GM12875 (cell line): ENCODE data around the gene EPB41L3.

Experiments used
- H3K4me3 ChIP-seq: one replicate; pipeline ENCODE4 v1.5.1; 2011; ENCODE audit warnings: low read depth, low read length, control low read depth
- TF ChIP-seq, protein P1 (sequence below): IDR thresholded peaks from 2 replicates; pipeline ENCODE4 v1.5.1; 2011; ENCODE audit warnings: low read depth, mild to moderate bottlenecking, control low read depth, inconsistent platforms, low read length, moderate library complexity, borderline replicate concordance; ENCODE audit not compliant: insufficient read depth

The EPB41L3 gene

DNA sequence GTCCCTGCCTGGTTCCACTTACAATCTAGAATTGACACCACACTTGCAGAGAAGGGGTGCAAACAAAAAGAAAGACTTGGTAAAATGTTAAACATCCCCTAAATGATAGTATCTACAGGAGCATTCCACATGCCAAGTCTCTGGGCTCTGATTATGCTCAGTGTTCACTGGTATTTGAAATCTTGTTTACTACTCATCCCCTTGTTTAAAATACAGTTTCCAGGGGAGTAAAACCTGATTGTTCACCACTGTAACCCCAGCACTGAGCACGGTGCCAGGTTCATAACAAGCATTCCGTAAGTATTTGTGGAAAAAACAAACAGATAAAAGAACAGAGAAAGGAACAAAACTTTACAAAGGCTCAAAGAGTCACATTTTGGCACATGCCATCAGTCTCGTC, 11.7 kb downstream of the EPB41L3 start:
- TF ChIP-seq, protein P1, sequence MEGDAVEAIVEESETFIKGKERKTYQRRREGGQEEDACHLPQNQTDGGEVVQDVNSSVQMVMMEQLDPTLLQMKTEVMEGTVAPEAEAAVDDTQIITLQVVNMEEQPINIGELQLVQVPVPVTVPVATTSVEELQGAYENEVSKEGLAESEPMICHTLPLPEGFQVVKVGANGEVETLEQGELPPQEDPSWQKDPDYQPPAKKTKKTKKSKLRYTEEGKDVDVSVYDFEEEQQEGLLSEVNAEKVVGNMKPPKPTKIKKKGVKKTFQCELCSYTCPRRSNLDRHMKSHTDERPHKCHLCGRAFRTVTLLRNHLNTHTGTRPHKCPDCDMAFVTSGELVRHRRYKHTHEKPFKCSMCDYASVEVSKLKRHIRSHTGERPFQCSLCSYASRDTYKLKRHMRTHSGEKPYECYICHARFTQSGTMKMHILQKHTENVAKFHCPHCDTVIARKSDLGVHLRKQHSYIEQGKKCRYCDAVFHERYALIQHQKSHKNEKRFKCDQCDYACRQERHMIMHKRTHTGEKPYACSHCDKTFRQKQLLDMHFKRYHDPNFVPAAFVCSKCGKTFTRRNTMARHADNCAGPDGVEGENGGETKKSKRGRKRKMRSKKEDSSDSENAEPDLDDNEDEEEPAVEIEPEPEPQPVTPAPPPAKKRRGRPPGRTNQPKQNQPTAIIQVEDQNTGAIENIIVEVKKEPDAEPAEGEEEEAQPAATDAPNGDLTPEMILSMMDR = no peak
- no peak overlapping the region for H3K4me3 ChIP-seq

DNA sequence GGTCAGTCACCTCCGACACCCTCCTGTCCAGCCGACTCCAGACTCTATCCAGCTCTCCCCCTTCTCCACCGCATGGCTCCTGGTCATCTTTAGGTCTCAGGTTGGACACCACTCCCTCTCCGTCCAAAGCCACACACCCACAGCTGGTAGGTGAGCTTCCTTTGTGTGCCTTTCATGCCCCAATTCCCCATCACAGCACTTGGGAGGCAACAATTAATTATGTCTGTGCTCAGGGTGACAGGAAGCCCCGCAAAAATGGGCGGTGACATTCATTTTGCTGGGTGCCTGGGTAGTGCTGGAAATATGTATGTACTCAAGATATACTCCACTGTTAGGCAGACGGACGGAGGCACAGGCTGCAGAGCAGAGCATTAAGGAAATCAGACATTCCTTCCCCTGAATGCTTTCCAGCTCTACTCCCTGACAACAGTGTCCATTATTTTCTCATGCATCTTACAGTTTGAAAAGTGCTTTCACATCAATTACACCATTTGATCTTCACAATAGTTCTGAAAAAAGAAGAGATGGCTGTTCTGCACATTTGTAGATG, 13.1 kb downstream of the EPB41L3 start:
- TF ChIP-seq, protein P1 = no peak
- no peak overlapping the region for H3K4me3 ChIP-seq

- no peak overlapping the region for H3K4me3 ChIP-seq
- TF ChIP-seq, protein P1 = no peak
Observed at GRCh38 chr18:5529471-5529870, 14.3 kb downstream of the EPB41L3 start.

DNA sequence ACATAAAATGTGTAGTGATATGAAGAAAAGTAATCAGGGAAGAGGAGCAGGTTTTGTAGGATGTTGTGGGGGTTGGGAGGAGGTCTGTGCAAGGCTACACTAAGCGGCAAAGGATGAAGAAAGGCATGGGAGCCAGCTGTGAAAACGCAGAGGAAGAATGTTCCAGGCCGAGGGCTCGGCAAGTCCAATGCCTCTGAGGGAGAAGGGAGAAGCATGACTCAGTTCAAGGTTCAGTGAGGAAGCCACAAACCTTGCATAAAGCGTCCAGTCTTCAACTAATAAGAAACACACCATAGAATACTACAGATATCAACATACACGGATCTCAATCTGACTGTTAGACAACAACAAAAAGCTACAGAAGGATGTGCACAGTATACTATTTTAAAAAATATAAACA, 16.2 kb downstream of the EPB41L3 start:
- no peak overlapping the region for H3K4me3 ChIP-seq
- TF ChIP-seq, protein P1 = no peak

DNA sequence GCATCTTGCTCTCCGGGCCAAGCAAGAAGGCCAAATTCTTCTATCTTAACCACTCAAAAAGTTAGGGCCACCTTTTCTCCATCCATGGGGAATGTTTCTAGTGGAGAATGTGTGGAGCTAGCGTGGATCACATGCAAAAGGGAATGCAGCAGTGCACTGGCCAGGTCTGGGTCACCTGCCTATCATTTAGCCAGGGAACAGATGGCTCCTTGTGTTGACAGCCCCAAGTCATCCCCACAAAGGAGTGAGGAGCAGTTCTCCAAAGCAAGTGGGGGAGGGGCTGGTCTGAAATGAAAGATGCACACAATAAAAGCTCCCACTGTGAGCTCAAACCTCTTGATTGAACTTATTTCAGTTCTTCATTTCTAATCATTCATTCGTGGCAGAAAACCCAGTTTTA, 19.1 kb downstream of the EPB41L3 start:
- H3K4me3 ChIP-seq = no peak overlapping the region
- TF ChIP-seq, protein P1 = no peak

- no peak overlapping the region for H3K4me3 ChIP-seq
- TF ChIP-seq, protein P1 = no peak
Observed at GRCh38 chr18:5521000-5521399, 22.8 kb downstream of the EPB41L3 start.

DNA sequence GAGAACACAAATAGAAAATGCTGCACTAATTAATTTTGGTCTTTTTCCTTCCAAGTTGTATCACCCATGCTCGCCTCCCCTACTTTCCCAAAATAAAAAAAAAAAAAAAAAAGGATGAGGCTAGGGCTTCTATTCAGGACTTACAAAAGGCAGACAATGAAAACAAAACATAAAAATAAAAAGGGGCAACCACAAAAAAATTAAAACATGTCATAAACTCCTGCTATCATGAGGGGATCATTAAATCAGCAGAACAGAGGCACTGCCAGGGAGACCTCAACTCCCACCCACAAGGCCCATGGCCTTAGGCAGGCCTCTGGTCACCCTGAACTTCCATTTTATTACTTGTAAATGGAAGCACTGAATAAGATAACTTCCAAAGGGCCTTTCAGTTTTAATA, 23.3 kb downstream of the EPB41L3 start:
- no peak overlapping the region for H3K4me3 ChIP-seq
- TF ChIP-seq, protein P1 = no peak
